ENCODE data around the gene SYS1.

DNA sequence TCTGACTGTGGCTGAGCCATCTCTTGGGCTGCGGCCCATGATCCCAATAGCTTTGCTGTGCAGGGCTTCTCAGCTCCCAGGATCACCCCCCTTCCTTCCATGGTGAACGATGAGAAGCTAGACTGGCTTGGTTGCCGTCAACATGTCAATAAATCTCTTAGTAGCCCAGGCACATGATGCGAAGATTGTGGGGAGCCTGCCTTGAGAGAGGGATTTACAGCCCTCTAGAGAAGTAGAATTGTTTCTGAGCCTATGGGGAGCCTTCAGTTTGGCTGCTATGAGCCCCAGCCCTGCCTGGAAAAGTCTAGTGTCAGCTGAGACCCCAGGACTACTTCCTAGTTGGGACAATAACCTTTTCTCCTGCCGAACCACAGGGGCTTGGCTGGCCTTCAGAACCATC lies 49.7 kb downstream of the SYS1 start:
- TF ChIP-seq, protein P1, sequence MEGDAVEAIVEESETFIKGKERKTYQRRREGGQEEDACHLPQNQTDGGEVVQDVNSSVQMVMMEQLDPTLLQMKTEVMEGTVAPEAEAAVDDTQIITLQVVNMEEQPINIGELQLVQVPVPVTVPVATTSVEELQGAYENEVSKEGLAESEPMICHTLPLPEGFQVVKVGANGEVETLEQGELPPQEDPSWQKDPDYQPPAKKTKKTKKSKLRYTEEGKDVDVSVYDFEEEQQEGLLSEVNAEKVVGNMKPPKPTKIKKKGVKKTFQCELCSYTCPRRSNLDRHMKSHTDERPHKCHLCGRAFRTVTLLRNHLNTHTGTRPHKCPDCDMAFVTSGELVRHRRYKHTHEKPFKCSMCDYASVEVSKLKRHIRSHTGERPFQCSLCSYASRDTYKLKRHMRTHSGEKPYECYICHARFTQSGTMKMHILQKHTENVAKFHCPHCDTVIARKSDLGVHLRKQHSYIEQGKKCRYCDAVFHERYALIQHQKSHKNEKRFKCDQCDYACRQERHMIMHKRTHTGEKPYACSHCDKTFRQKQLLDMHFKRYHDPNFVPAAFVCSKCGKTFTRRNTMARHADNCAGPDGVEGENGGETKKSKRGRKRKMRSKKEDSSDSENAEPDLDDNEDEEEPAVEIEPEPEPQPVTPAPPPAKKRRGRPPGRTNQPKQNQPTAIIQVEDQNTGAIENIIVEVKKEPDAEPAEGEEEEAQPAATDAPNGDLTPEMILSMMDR (IDR thresholded peaks at IDR 0.05), result no peak
- TF ChIP-seq ZFX (IDR thresholded peaks at IDR 0.05; ENCODE audit: borderline replicate concordance), result no peak

Measured in 22Rv1 (cell line).